HG02981 (cell line): ENCODE results near the gene GFI1.
A peak's percentile ranks its signal among the peaks of the same experiment; 100 is the strongest.
"Not testable (repeated sequence)": the region's sequence is repeated elsewhere in the genome, so short reads cannot be mapped to it uniquely, and the experiment has no call there.

ENCODE experiments used
- ATAC-seq: cut with Tn5 transposase; IDR thresholded peaks from one replicate; pipeline ENCODE4 v1.9.1; 2021; ENCODE audit warnings: mild to moderate bottlenecking, moderate library complexity; ENCODE audit not compliant: unreplicated experiment

The GFI1 gene

GRCh38 chr1:92486251-92487077 is at the start of gene GFI1:
TSS of gene GFI1 (minus strand) at chr1:92486925. CDS start at chr1:92483487, 3,438 bp downstream.
- peak; percentile 20 for ATAC-seq

GRCh38 chr1:92532371-92532770 is 45.6 kb upstream of the GFI1 start:
- ATAC-seq: not testable (repeated sequence)

GRCh38 chr1:92531939-92532338 is 45.2 kb upstream of the GFI1 start:
- not testable (repeated sequence) for ATAC-seq

- ATAC-seq: no peak
Measured at GRCh38 chr1:92527670-92528069, 40.9 kb upstream of the GFI1 start.

DNA sequence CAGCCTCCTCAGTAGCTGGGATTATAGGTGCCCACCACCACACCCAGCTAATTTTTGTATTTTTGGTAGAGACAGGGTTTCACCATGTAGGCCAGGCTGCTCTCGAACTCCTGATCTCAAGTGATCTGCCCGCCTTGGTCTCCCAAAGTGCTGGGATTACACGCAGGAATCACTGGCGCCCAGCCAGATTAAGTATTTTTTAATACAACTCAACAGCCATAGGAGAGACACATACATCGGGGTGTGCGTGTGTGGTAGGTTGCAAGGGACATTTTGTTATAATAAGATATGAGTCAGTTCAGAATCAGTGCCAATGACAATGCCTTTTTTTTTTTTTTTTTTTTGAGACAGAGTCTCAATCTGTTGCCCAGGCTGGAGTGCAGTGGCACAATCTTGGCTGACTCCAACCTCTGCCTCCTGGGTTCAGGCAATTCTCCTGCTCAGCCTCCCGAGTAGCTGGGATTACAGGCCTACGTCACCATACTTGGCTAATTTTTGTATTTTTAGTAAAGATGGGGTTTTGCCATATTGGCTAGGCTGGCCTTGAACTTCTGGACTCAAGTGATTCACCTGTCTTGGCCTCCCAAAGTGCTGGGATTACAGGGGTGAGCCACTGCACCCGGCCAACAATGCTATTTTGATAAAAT is 38.3 kb upstream of the GFI1 start:
- not testable (repeated sequence) for ATAC-seq

DNA sequence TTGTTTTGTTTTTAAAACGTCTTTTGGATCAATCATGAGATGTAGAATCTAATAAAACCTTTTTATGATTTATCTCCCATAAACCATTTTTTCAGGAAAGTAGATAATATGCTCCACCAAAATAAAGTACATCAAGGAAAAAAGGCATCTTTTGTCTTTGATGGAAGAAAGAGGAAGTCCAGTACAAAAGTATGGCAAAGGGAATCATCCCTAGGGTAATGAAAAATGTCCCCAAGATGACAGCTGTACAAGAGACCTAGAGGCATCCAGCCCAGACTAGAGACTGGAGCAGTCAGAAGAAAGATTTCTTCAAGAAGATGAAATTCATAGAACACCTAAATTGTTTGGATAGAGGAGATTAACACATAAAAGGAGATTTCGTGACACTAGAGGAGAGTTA is 32.3 kb upstream of the GFI1 start:
- no peak for ATAC-seq

DNA sequence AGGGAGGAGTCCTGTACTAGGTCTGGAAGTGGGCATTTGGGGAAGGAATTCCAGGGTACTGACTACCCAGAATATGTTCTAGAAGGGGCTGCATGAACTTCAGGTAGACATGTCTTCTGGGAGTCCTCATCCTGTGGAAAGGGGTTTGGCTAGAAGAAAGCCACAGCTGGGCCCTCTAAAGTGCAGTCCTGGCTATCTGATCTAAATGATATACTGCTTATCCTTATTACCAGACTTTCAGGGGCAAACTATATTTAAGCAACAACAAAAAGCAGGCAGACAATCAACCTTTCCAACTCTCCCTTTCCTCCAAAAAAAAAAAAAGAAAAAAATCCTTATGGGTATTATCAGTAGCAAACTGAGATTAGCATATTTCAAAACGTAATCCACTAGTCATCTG is 29.8 kb upstream of the GFI1 start:
- ATAC-seq: no peak

DNA sequence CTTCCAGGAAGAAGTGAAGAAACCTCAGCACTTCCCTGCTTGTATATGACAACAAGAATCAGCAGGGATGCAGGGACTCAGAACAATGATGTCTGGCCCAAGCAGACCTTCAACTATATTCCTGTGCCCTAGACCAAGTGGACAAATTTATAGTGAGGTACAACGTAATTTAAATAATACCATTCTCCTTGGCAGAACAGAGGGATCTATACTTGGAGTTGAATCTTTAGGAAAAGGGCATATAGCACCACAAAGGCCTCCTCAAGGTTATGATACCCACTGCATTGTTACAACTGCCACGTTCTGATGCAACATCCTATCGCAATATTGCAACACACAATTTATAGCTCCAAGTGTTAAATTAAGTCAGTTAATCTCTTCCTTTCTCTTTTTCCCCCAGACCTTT is 29.1 kb upstream of the GFI1 start:
- no peak for ATAC-seq

DNA sequence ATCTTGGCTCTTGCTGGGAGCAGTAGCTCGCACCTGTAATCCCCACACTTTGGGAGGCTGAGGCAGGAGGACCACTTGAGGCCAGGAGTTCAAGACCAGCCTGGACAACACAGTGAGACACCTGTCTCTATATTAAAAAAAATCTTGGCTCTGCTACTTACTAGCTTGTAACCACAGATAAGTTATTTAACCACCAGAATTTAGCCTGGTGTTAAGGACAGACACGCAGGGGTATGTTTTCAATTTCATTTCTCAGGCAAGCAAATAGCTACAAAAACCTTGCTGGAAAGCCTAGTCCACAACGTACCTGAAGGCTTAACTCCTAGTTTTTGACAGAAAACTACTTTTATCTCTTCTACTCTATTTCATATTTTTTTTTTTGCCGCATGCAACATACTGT is 24.8 kb upstream of the GFI1 start:
- no peak for ATAC-seq

DNA sequence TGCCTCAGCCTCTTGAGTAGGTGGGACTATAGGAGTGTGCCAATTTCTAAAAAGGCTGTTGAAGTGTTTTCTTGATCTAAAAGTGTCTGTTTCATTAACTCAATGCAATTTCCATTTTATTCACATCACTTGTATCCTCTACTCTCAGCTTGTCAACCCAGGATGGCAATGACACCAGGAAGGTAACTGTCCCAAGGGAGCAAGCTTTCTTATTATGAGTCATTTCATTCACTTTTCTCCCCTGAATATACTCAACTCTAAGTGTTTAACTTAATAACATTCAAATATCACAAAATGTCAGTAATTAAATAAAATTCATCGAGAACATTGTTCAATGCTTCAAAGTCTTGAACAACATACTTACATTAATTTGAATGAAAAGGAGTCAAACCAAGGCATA is 22.9 kb upstream of the GFI1 start:
- ATAC-seq: no peak

- no peak for ATAC-seq
Measured at GRCh38 chr1:92505015-92505692, 18.4 kb upstream of the GFI1 start.

DNA sequence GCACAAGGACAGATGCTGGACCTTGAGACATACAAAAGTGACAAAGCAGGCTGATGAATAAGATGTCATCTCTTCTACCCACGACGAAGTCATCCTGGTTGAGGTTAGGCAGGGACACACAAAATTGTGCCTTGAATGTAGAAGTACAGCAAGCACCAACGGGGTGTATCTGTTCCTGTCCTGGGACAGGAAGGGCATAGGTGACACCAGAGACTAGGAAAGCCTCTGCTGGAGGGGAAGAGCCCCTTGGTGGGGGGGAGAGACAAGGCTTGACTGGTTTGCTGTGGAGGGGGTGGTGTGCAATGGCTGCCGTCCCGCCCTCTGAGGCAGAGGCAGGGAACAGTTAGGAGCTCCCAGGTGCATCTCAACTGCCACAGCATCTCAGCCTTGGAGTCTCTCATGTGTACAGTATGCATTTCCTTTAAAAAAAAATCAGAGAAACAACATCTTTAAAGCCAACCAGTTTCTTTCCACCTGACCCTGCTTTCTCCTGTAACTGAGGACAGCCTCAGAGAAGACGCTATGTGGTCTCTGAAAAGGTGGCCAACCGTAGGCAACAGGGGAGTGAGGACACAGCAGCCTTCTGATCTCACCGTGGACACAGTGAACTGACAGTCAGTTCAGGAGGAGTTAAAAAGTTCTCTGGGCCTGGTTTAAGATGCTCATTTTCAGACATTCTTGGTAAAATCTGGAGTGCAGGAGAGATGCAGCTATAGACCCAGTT is 17.7 kb upstream of the GFI1 start:
- no peak for ATAC-seq

DNA sequence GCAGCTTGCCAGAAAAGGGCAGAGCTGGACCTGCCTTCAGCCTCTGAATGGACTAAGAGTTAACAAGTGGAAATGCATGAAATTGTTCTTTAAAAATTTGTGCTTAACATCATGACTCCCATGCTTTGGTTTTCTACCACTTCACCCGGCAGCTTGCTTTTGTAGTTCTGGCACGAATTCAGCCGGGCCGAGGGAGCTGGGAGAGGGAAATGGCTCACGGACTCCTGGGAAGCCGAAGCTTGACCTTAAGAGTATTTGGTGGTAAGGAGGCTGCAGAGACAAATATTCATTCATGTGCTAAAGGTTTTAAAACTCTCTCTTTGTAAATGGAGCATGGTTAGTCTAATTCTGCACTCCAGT is 17.2 kb upstream of the GFI1 start:
- no peak for ATAC-seq

- ATAC-seq: no peak
Measured at GRCh38 chr1:92503043-92503925, 16.6 kb upstream of the GFI1 start.

- peak; percentile 73 for ATAC-seq
Measured at GRCh38 chr1:92502247-92502646, 15.5 kb upstream of the GFI1 start.

DNA sequence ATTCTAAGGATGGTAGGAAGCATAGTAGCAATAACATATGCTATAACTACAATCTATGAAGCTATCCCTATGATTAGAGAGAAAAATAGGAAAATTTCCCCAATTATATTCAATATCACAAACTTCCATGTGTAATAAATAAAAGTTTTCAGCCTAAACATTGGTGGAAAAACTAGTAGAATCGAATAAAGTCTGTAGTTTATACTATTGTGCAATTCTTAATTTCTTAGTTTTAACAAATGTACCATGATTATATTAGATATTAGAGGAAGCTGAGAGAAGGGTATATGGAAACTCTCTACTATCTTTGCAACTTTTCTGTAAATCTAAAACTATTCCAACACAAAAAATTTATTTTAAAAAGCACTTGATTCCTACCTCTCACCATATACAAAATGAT is 13.8 kb upstream of the GFI1 start:
- ATAC-seq: no peak

GRCh38 chr1:92495392-92496063 is 8.8 kb upstream of the GFI1 start:
- no peak for ATAC-seq

DNA sequence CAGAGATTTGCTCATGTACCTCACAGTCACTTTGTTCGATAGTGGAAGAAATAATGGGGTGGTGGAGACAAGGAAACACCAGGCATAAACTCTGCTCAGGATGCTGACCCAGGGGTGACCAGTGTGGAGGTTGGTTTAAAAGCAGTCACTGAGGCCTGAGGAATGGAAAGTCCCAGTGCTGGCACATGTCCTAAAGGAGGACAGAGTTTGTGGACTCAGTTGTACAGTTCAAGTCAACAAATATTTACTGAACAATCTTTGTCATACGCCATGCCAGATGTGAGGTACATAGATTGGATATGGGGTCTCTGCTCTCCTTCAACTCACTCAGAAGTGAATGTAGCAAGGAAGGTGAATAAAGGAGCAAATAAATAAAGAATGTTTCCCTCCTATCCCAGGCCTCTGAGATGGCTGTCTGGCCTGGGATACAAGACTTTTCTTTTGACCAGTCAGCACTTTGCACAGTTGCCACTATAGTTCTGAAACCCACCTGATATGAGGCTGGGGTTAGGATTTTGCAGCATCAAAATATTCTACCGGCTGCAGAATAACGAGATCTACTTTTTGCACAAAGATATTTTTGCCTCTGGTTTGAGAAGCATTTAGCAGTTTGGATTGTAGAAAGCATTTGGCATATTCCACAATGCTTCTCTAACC is 7.9 kb upstream of the GFI1 start:
- no peak for ATAC-seq

DNA sequence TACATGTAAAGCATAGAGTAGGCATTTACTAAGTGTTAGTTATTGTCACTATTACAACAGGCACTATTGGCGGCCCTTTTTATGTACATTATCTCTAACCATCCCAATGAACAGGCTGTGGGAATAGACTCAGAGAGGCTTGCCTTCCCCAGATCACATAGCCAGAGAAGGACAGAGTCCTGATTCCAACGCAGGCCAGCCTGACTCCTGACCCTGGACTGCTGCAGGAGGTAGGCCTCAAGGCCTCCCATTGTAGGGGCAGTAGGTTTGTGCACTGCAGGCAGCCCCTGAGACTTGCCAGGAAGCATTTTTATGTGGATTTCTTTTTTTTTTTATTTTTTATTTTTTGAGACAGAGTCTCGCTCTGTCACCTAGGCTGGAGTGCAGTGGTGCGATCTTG is 6.4 kb upstream of the GFI1 start:
- no peak for ATAC-seq
